Testis (tissue), 2 donors: ENCODE results near the gene IL1RAP.

ENCODE experiments used
- POLR2A ChIP-seq: fragments of 450-650 bp; IDR thresholded peaks from one replicate; pipeline ENCODE4 v1.6.1; 2017; ENCODE audit warnings: antibody characterized with exemption, mild to moderate bottlenecking, moderate library complexity
- TF ChIP-seq, protein P1 (sequence below), 3 experiments: fragments of 450-650 bp in 2 of 3; fragments of 200-600 bp in 1 of 3; sonication (generic) in 1 of 3; IDR thresholded peaks; one replicate each; pipeline ENCODE4 v1.5.1; 2016 to 2019; ENCODE audit warnings: antibody characterized with exemption in 3 of 3, mild to moderate bottlenecking in 2 of 3, moderate library complexity in 1 of 3

DNA sequence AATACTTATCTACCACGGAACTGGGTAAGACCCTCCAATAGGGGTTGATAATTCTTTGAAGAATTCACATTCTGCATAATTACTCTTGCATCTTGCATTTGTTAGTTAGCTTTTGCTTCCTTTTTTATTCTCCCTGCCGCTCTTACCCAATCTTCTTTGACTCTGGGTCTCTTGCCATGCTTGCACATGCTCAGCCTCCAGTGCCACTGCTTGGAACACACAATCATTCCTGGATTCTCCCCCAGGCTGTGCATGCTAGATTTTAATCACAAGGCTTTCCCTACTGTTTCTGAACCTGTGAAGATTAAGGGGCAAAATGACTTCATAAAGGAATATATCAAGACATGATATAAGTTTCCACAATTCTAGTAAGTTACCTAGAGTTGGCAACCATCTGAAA lies 133.1 kb downstream of the IL1RAP start:
- TF ChIP-seq, protein P1, sequence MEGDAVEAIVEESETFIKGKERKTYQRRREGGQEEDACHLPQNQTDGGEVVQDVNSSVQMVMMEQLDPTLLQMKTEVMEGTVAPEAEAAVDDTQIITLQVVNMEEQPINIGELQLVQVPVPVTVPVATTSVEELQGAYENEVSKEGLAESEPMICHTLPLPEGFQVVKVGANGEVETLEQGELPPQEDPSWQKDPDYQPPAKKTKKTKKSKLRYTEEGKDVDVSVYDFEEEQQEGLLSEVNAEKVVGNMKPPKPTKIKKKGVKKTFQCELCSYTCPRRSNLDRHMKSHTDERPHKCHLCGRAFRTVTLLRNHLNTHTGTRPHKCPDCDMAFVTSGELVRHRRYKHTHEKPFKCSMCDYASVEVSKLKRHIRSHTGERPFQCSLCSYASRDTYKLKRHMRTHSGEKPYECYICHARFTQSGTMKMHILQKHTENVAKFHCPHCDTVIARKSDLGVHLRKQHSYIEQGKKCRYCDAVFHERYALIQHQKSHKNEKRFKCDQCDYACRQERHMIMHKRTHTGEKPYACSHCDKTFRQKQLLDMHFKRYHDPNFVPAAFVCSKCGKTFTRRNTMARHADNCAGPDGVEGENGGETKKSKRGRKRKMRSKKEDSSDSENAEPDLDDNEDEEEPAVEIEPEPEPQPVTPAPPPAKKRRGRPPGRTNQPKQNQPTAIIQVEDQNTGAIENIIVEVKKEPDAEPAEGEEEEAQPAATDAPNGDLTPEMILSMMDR (IDR thresholded peaks at IDR 0.05) = no peak
- no peak for TF ChIP-seq POLR2A
